HG03571 (cell line): ENCODE measurements around the gene SP4.

Experiments
- ATAC-seq: cut with Tn5 transposase; IDR thresholded peaks from one replicate; pipeline ENCODE4 v1.9.1; 2021; ENCODE audit not compliant: unreplicated experiment

Gene SP4

GRCh38 chr7:21443149-21443841 is 15.4 kb downstream of the SP4 start:
- ATAC-seq = no peak

- ATAC-seq = no peak
Observed at GRCh38 chr7:21448974-21449373, 21.1 kb downstream of the SP4 start.

- no peak for ATAC-seq
Observed at GRCh38 chr7:21450076-21450475, 22.2 kb downstream of the SP4 start.

DNA sequence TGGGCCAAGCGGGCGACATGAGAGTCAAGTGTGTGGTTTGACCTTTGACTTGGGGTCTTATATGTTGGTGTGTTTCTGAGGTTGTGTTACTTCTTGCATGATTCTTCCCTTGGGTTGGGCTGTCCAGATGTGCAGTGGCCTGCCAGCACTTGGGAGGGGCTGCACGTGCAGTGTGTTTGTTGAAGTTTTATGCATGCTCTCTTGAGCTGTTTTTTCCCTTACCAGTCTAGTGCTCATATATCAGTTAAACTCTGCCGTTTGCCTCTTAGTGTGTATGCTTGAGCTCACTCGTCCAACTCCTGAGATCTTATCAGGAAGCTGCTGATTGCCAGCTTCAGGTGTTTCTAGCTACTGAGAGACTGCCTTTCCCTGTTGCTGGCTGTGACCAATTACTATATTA is 23.1 kb downstream of the SP4 start:
- no peak for ATAC-seq

- no peak for ATAC-seq
Observed at GRCh38 chr7:21454182-21454581, 26.3 kb downstream of the SP4 start.

- no peak for ATAC-seq
Observed at GRCh38 chr7:21454906-21455305, 27.0 kb downstream of the SP4 start.

GRCh38 chr7:21461282-21461681 is 33.4 kb downstream of the SP4 start:
- no peak for ATAC-seq

DNA sequence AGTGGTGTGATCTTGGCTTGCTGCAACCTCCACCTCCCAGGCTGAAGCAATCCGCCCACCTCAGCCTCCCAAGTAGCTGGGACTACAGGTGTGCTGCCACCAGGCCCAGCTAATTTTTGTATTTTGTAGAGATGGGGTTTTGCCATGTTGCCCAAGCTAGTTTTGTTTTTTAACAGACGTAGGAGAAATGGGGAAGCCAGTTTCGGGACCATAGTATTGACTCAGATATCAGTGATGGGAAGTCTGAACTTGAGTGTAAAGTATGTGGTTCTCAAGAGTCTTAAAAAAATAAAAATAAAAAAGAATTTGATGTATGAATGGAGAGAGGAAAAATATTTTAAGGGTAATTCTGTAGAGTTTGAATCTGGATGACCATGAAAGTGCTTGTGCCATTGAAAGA is 34.2 kb downstream of the SP4 start:
- ATAC-seq = no peak

DNA sequence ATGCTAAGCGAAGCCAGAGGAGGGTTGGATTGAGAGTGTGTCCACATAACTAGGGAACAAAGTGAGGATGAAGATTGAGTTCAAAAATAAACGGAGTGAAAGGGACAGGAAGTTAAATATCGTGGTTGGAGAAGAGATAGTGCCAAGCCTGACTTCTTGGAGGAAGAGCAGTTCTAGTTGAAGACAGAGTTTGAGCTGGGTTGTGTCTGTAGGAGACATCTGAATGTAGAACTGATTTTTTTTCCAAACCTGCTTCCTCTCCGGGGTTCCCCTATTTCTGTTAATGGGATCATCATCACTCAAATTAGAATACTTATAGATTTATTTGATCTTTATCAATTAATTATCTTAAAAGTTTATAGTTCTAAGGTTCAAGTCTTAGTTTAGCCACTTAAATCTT is 35.6 kb downstream of the SP4 start:
- ATAC-seq = no peak

- ATAC-seq = no peak
Observed at GRCh38 chr7:21468969-21469368, 41.1 kb downstream of the SP4 start.

DNA sequence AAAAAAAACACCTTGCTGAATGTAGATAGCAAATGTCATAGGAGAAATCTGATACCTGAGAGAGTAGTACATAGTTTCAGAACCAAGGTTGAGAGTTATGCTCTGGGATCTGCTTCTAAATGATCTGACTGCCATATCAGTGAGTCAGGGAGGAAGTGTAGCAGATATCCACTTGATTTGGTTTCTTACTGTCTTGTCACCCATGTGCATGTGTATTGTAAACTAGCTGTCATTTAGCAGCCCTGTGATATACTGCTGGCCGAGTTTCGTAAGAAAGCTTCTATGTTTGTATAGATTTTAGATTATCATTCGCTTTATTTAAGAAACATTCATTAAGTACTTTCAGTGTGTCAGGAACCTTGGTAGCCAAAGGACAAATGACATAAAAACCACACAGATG is 42.0 kb downstream of the SP4 start:
- ATAC-seq = no peak

DNA sequence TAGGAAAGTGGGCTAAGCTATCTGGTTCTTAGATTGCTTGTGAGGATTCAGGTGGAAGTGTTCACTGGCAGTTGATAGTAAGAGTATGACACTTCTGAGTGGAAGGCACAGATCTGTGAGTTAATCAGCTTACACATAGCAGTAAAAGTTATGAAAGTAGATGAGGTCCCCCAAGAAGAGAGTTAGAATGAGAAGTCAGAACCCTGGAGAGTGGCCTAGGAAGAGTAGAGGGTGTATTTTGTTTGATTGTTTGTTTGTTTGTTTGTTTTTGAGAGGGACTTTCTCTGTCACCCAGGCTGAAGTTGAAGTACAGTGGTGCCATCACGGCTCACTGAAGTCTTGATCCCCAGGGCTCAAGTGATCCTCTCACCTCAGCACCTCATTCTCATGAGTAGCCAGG is 44.1 kb downstream of the SP4 start:
- no peak for ATAC-seq

- ATAC-seq = no peak
Observed at GRCh38 chr7:21476429-21476828, 48.5 kb downstream of the SP4 start.

GRCh38 chr7:21480693-21481403 is 53.0 kb downstream of the SP4 start:
- ATAC-seq = no peak

GRCh38 chr7:21486511-21486910 is 58.6 kb downstream of the SP4 start:
- ATAC-seq = no peak

- ATAC-seq = no peak
Observed at GRCh38 chr7:21495731-21496130, 67.8 kb downstream of the SP4 start.

DNA sequence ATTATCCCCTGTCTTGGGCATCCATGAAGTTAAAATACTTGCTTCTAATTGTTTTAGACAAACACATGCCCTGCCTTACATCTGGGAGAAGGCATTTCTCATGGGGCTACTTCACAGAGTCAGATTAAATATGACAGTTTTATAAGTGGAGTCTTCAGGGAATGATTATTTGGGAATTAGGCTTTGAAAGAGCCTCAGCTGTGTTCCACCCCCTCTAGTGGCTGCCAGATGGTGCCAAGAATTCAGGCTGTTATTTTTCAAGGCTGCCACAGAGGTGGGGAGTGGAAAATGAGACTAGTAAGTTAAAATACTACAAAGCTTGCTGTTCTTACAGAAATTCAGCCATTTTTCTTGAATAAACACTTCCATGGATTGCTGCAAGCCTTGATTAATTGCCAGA is 69.2 kb downstream of the SP4 start:
- no peak for ATAC-seq

- no peak for ATAC-seq
Observed at GRCh38 chr7:21500117-21500832, 72.4 kb downstream of the SP4 start.

GRCh38 chr7:21504021-21504420 is 76.1 kb downstream of the SP4 start:
- no peak for ATAC-seq

DNA sequence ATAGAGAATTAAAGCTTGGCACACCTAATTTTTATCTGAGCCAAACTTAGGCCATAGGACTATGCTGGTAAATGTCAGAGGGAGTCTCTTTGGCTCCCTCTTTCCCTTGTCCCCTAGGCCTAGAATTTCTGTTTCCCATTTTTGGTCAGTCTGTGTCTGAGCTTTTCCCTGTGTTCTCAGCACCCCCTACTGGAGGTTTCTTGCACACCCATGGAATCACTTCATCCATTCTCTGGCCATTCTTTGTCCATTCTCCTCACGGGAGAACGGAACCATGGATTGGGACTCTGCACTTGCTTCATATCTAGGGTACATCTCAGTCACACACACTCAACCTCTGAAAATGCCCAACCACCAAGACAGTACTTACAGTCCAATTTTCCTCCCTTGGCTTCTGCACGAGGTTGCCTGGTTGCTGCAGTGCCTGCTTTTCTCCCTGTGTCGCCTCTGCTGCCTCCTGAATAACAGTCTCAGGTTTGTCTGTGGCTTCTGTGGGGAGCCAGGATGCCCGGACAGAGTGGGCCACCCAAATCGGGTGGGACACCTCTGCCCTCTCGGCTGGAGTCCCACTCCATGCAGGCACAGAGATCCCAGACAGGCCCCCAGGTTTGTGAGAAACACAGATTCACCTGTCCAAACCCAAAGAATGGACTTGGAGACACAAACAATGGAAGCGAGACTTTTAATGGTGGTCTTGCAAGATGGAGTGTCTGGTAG is 79.9 kb downstream of the SP4 start:
- no peak for ATAC-seq

DNA sequence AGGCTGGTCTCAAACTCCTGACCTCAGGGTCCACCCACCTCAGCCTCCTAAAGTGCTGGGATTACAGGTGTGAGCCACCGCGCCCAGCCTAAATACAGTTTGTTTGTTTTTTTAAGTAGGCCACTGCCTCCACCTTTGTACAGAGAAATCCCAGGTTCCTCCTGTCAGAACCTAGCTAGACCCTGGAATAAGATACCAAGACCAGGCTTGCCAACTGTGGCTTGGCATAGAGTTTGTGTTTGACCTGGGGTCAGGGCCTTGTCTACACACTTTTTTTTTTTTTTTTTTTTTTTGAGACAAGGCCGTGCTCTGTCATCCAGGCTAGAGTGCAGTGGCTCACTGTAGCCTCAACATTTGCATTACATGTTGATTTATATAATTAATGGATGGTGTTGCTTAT is 80.7 kb downstream of the SP4 start:
- ATAC-seq = no peak

DNA sequence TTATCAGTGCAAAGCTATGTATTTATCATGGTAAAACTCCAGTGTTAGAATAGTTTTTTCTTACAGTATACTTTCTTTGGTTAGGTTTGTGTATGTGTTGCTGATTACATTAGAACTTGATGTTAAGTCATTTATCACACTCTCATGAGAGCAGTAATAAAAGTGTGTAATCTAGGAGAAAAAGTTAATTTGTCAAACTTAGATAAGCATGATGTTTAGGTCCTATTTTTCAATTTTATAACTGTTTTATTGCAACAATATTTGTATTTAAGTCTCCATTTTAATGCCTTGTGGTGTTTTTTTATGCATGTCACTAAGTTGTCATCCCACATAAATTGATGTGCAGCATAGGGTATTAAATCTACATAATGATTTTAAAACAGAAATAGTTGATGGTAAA is 86.2 kb downstream of the SP4 start:
- ATAC-seq = no peak
